ENCODE results near the gene LRP1B.

DNA sequence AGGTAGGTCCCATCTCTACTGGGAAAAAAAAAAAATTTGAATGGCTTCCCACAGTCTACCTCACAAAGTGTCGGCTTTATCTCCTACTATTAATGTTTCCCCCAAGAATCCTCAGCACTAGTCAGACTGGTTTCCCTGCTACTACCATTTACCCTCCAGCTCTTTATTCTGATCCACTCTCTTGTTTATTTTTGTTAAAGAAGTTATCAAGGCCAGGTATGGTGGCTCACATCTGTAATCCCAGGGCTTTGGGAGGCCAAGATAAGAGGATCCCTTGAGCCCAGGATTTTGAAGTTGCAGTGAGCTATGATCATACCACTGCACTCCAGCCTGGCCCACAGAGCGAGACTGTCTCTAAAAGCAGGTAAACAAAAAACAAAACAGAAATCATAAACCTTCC, 1275.3 kb downstream of the LRP1B start:
- TF ChIP-seq, protein P1, sequence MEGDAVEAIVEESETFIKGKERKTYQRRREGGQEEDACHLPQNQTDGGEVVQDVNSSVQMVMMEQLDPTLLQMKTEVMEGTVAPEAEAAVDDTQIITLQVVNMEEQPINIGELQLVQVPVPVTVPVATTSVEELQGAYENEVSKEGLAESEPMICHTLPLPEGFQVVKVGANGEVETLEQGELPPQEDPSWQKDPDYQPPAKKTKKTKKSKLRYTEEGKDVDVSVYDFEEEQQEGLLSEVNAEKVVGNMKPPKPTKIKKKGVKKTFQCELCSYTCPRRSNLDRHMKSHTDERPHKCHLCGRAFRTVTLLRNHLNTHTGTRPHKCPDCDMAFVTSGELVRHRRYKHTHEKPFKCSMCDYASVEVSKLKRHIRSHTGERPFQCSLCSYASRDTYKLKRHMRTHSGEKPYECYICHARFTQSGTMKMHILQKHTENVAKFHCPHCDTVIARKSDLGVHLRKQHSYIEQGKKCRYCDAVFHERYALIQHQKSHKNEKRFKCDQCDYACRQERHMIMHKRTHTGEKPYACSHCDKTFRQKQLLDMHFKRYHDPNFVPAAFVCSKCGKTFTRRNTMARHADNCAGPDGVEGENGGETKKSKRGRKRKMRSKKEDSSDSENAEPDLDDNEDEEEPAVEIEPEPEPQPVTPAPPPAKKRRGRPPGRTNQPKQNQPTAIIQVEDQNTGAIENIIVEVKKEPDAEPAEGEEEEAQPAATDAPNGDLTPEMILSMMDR (IDR thresholded peaks at IDR 0.05) = no peak
- no peak for TF ChIP-seq POLR2A (IDR thresholded peaks at IDR 0.05)
